Neural progenitor cell (in vitro differentiated cells): ENCODE data around the gene SNAPC4. TPM values are rescaled to one million over a fixed set of nuclear protein-coding genes. Genes with fewer than 3 reads are reported as not detected.

ENCODE experiments used
- DNase-seq: peaks from one replicate; pipeline ENCODE4 v3.0.0-alpha.2; 2016; ENCODE audit warnings: low spot score
- H2AFZ ChIP-seq: fragments of 200-600 bp; sonication (generic); replicated peaks from 2 replicates; pipeline ENCODE4 v1.6.1; 2016; ENCODE audit warnings: antibody characterized with exemption
- H3F3A ChIP-seq: fragments of 200-600 bp; sonication (generic); 2 replicates; pipeline ENCODE4 v1.6.1; 2016; ENCODE audit warnings: antibody characterized with exemption, low read depth
- H3K27ac ChIP-seq: fragments of 200-600 bp; sonication (generic); 2 replicates; pipeline ENCODE4 v1.5.1; 2016; ENCODE audit warnings: mild to moderate bottlenecking
- H3K27me3 ChIP-seq: fragments of 200-600 bp; sonication (generic); 2 replicates; pipeline ENCODE4 v1.6.1; 2016; ENCODE audit warnings: mild to moderate bottlenecking, moderate library complexity
- H3K36me3 ChIP-seq: fragments of 200-600 bp; sonication (generic); 2 replicates; pipeline ENCODE4 v1.5.1; 2016
- H3K4me1 ChIP-seq: fragments of 200-600 bp; sonication (generic); 2 replicates; pipeline ENCODE4 v1.6.1; 2016; ENCODE audit warnings: mixed run types
- H3K4me2 ChIP-seq: fragments of 200-600 bp; sonication (generic); 2 replicates; pipeline ENCODE4 v1.6.1; 2016
- H3K4me3 ChIP-seq: fragments of 200-600 bp; sonication (generic); 2 replicates; pipeline ENCODE4 v1.5.1; 2016
- H3K79me2 ChIP-seq: fragments of 200-600 bp; sonication (generic); 2 replicates; pipeline ENCODE4 v1.6.1; 2016; ENCODE audit warnings: low read depth
- H3K9ac ChIP-seq: fragments of 200-600 bp; sonication (generic); 2 replicates; pipeline ENCODE4 v1.6.1; 2016
- H3K9me3 ChIP-seq: fragments of 200-600 bp; sonication (generic); 2 replicates; pipeline ENCODE4 v1.5.1; 2016; ENCODE audit warnings: low read depth
- H4K20me1 ChIP-seq: fragments of 200-600 bp; sonication (generic); 2 replicates; pipeline ENCODE4 v1.6.1; 2016; ENCODE audit warnings: low read depth
- H3K27ac Mint-ChIP-seq: 3 replicates; pipeline ENCODE4 v1.8.0; 2021; ENCODE audit warnings: mixed read lengths
- H3K27me3 Mint-ChIP-seq: 2 replicates; pipeline ENCODE4 v1.8.0; 2022; ENCODE audit warnings: low read depth, mild to moderate bottlenecking, inconsistent platforms, moderate library complexity, mixed read lengths; ENCODE audit not compliant: insufficient read depth
- H3K36me3 Mint-ChIP-seq: 3 replicates; pipeline ENCODE4 v1.8.0; 2021; ENCODE audit warnings: mixed read lengths
- H3K4me1 Mint-ChIP-seq: 3 replicates; pipeline ENCODE4 v1.8.0; 2021; ENCODE audit warnings: mixed read lengths
- H3K4me3 Mint-ChIP-seq: 3 replicates; pipeline ENCODE4 v1.8.0; 2021; ENCODE audit warnings: mild to moderate bottlenecking, moderate library complexity, mixed read lengths
- H3K9me3 Mint-ChIP-seq: 3 replicates; pipeline ENCODE4 v1.8.0; 2020; ENCODE audit warnings: mixed read lengths
- CTCF ChIP-seq: fragments of 200-600 bp; sonication (generic); IDR thresholded peaks from 2 replicates; pipeline ENCODE4 v1.5.1; 2017; ENCODE audit warnings: antibody characterized with exemption, mild to moderate bottlenecking
- EZH2 ChIP-seq: fragments of 200-600 bp; sonication (generic); IDR thresholded peaks from 2 replicates; pipeline ENCODE4 v1.6.1; 2017; ENCODE audit warnings: antibody characterized with exemption, mild to moderate bottlenecking, moderate library complexity
- EZH2phosphoT487 ChIP-seq: fragments of 200-600 bp; sonication (generic); IDR thresholded peaks from 2 replicates; pipeline ENCODE4 v1.6.1; 2017; ENCODE audit warnings: antibody characterized with exemption
- total RNA-seq: library from RNA; depleted of rRNA; stranded (reverse); fragments of >200 nt; gene quantifications from 2 replicates; pipeline ENCODE4 v1.2.3, GENCODE V29; 2015; ENCODE audit warnings: low replicate concordance

Gene SNAPC4
- total RNA-seq, 1 donor from 2014 or later: 6.8 TPM

GRCh38 chr9:136383436-136383835 lies 16.5 kb downstream of the SNAPC4 start:
- Histone ChIP-seq H3K27ac (no peak overlapping the region), H3K36me3 (peaks cover 3% of the 10 kb centered on the region), H3K79me2 (no peaks in the 10 kb centered on the region), H3K4me1 (no peaks in the 10 kb centered on the region), H4K20me1 (no peaks in the 10 kb centered on the region), H3F3A (no peaks in the 10 kb centered on the region), H3K27me3 (no peaks in the 10 kb centered on the region), H3K9me3 (no peaks in the 10 kb centered on the region), H3K9ac (no peak overlapping the region), H3K4me2 (no peak overlapping the region), H3K4me3 (no peak overlapping the region), H2AFZ (no peak overlapping the region)
- no peak for DNase-seq
- Mint-ChIP-seq H3K27me3 (peaks cover 2% of the 10 kb centered on the region), H3K4me1 (no peaks in the 10 kb centered on the region), H3K9me3 (no peaks in the 10 kb centered on the region), H3K27ac (no peak overlapping the region), H3K36me3 (peaks cover 14% of the 10 kb centered on the region), H3K4me3 (no peak overlapping the region)
- TF ChIP-seq CTCF (no peak), EZH2 (no peak), EZH2phosphoT487 (no peak)

GRCh38 chr9:136381966-136382513 lies 17.9 kb downstream of the SNAPC4 start:
- H3K27ac ChIP-seq: no peak overlapping the region
- H3K36me3 ChIP-seq: peaks cover 3% of the 10 kb centered on the region
- Mint-ChIP-seq H3K4me3 (no peak overlapping the region), H3K4me1 (no peaks in the 10 kb centered on the region), H3K27me3 (peaks cover 2% of the 10 kb centered on the region), H3K27ac (no peak overlapping the region), H3K36me3 (peaks cover 9% of the 10 kb centered on the region), H3K9me3 (no peaks in the 10 kb centered on the region)
- H3K4me2 ChIP-seq: no peak overlapping the region
- no peaks in the 10 kb centered on the region for H3F3A ChIP-seq
- no peak overlapping the region for H2AFZ ChIP-seq
- no peaks in the 10 kb centered on the region for H4K20me1 ChIP-seq
- H3K4me3 ChIP-seq: no peak overlapping the region
- H3K9ac ChIP-seq: no peak overlapping the region
- no peaks in the 10 kb centered on the region for H3K4me1 ChIP-seq
- no peak for DNase-seq
- no peaks in the 10 kb centered on the region for H3K9me3 ChIP-seq
- no peak for TF ChIP-seq EZH2phosphoT487
- no peak for TF ChIP-seq EZH2
- no peak for TF ChIP-seq CTCF
- H3K79me2 ChIP-seq: no peaks in the 10 kb centered on the region
- no peaks in the 10 kb centered on the region for H3K27me3 ChIP-seq

DNA sequence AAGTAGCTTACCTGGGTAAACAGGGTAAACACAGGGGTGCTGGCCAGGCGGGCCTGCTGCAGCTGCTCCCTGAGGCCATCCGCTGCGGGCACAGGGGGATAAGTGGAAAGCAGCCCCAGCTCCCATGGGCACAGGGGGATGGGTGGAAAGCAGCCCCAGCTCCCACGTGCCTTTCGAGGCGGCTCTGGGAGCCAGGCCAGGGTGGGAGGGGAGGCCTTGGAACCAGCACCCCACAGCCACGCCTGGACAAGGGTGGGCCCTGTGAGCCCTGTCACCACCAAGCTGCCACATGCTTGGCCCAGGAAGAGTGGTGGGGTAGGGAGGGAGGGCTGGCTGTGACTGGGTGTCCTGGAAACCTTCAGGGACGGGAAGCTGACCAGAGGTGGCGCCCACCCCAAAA lies 18.7 kb downstream of the SNAPC4 start:
- H3K4me3 ChIP-seq: no peak overlapping the region
- H3K4me2 ChIP-seq: no peak overlapping the region
- no peaks in the 10 kb centered on the region for H3K9me3 Mint-ChIP-seq
- H3K4me3 Mint-ChIP-seq: no peak overlapping the region
- no peaks in the 10 kb centered on the region for H4K20me1 ChIP-seq
- H3K9me3 ChIP-seq: no peaks in the 10 kb centered on the region
- no peak overlapping the region for H3K27ac Mint-ChIP-seq
- H3K9ac ChIP-seq: no peak overlapping the region
- H3K36me3 ChIP-seq: peaks cover 3% of the 10 kb centered on the region
- peaks cover 2% of the 10 kb centered on the region for H3K27me3 Mint-ChIP-seq
- TF ChIP-seq CTCF (no peak), EZH2 (no peak), EZH2phosphoT487 (no peak)
- H3K36me3 Mint-ChIP-seq: peaks cover 9% of the 10 kb centered on the region
- no peak overlapping the region for H2AFZ ChIP-seq
- H3K79me2 ChIP-seq: no peaks in the 10 kb centered on the region
- no peaks in the 10 kb centered on the region for H3K27me3 ChIP-seq
- no peaks in the 10 kb centered on the region for H3F3A ChIP-seq
- H3K4me1 Mint-ChIP-seq: no peaks in the 10 kb centered on the region
- DNase-seq: no peak
- H3K4me1 ChIP-seq: no peaks in the 10 kb centered on the region
- no peak overlapping the region for H3K27ac ChIP-seq
